GM19463 (cell line): ENCODE data around the gene CCDC117.

ENCODE experiments used
- ATAC-seq: cut with Tn5 transposase; IDR thresholded peaks from one replicate; pipeline ENCODE4 v1.9.1; 2021; ENCODE audit warnings: mild to moderate bottlenecking, moderate library complexity; ENCODE audit not compliant: unreplicated experiment

The CCDC117 gene

DNA sequence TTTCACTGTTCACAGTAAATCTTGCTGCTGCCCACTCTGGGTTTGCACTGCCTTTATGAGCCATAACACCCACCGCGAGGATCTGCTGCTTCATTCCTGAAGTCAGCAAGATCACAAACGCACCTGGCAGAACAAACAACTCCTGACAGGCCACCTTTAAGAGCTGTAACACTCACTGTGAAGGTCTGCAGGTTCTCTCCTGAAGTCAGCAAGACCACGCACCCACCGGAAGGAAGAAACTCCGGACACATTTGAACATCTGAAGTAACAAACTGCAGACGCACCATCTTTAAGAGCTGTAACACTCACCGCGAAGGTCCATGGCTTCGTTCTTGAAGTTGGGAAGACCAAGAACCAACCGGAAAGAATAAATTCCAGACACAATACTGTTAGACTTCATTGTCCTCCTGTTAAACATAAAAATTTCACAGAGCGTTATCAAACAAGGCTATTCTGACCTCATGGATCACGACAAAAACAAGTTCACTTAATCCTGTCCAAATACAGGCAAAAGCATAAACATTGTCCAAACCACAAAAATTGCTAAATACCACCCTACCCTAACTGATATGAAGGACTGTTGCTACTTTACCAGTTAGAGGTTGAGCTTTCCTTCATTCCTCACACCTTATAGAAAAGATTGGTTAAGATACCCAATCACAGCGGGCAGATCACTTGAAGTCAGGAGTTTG is 3.0 kb upstream of the CCDC117 start:
- no peak for ATAC-seq

- ATAC-seq, result no peak
Observed at GRCh38 chr22:28771195-28771791, 1.2 kb upstream of the CCDC117 start.

GRCh38 chr22:28773461-28773867 is 969 bp downstream of the CCDC117 start:
- ATAC-seq, result no peak

DNA sequence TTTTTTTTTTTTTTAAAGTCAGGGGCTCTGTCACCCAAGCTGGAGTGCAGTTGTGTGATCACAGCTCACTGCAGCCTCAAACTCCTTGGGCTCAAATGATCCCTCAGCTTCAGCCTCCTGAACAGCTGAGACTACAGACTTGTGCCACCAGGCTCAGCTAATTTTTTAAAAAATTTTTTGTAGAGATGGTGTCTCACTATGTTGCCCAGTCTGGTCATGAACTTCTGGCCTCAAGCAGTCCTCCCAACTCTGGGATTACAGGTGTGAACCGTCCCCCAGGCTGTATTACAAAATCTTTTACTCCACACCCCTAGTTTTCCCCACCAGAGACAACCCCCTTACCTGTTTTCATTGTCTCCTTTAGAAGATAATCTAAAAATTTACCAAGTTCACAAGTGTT is 1.9 kb downstream of the CCDC117 start:
- no peak for ATAC-seq

GRCh38 chr22:28779833-28780232 is 7.3 kb downstream of the CCDC117 start:
- no peak for ATAC-seq

DNA sequence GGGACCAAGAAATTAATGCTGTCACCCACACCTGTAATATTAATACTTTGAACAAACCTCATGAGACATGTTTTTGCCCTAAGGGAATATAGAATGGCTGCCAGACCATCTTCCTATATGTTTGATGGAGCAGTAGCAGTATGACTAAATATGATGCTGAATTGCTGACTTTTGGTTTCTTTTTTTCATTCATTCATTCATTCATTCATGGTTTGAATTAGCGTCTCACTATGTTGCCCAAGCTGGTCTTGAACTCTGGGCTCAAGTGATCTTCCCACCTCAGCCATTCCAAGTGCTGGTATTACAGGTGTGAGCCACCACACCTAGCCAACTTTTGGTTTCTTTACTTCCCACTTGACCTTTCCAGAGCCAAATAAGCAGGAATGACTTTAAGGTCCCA is 7.8 kb downstream of the CCDC117 start:
- no peak for ATAC-seq

- ATAC-seq, result no peak
Observed at GRCh38 chr22:28783786-28784671, 11.5 kb downstream of the CCDC117 start.

DNA sequence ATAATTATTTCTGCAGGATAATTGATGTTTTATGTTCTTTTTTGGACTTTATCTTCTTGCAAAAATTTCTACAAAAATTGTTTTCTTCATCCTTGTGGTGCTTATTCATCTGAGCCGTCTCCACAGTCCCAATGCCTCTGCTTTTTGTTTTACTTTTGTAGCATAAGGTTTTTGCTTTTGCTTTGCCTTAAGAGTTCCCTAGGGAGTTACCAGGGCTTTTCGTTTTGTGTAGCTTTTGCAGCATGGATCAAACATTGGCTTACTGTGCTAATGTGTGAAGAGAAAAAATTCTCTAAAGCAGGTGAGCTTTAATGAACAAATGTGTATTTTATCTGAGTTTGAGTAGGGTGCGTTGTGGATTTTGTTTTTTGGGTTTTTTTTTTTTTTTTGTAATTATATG is 16.1 kb downstream of the CCDC117 start:
- ATAC-seq, result no peak

DNA sequence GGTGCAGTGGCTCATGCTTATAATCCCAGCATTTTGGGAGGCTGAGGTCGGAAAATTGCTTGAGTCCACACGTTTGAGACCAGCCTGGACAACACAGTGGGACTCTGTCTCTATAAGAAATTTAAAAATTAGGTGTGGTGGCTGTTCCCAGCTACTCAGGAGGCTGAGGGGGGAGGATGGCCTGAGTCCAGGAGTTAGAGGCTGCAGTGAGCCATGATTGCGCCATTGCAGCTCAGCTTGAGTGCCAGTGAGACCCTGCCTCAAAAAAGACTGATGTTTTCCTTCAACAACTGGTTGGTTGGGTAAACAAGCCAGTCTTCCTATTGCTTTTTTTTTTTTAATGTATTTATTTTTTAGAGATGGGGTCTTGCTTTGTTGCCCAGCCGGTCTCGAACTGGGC is 18.6 kb downstream of the CCDC117 start:
- ATAC-seq, result no peak

DNA sequence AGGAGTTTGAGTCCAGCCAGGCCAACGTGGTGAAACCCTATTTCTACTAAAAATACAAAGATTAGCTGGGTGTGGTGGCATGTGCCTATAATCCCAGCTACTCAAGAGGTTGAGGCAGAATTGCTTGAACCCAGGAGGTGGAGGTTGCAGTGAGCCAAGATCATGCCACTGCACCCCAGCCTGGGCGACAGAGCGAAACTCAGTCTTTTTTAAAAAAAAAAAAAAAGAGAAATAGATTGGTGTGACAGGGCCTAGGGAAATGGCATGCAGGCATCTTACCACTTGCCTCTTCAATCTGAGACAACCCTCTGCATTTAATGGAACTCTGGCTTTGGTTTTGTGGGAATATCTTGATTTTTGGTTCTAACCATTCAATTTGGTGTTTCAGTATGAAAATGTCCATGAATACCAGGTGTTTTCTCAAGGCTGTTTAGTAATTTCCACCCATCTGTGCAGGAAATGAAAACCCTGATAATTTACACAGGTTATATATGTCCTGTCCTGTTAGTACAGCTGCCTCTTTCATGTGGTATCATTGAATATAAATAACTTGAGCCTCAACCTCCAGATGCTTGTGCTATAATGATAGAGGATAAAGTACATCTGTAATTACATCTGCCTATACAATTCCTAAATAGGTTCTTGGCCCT is 19.5 kb downstream of the CCDC117 start:
- peak; percentile 64 for ATAC-seq

DNA sequence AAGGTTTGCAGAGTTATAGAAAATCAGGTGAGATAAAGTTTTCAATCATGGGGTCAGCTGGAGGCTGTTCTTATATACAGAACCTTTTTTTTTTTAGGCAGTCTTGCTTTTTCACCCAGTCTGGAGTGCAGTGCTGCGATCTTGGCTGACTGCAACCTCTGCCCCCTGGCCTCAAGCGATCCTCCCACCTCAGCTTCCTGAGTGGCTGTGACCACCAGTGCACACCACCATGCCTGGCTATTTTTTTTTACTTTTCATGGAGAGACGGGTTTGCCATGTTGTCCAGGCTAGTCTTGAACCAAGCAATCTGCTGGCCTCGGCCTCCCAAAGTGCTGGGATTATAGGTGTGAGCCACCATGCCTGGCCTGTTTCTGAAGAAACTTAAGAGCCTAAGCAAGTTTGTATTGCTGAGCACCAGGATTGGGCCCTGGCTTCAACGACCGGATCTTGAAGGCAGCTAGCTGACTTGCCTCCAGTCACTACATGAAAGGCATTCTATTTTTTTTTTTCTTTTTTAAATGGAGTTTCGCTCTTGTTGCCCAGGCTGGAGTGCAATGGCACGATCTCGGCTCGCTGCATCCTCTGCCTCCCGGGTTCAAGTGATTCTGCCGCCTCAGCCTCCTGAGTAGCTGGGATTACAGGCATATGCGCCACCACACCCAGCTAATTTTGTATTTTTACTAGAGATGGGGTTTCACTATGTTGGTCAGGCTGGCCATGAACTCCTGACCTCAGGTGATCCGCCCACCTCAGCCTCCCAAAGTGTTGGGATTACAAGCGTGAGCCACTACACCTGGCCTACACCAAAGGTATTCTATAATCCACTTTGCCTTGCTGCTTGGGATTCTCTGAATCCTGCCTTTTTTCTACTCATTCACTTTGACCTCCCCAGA is 20.2 kb downstream of the CCDC117 start:
- peak; percentile 25 for ATAC-seq

DNA sequence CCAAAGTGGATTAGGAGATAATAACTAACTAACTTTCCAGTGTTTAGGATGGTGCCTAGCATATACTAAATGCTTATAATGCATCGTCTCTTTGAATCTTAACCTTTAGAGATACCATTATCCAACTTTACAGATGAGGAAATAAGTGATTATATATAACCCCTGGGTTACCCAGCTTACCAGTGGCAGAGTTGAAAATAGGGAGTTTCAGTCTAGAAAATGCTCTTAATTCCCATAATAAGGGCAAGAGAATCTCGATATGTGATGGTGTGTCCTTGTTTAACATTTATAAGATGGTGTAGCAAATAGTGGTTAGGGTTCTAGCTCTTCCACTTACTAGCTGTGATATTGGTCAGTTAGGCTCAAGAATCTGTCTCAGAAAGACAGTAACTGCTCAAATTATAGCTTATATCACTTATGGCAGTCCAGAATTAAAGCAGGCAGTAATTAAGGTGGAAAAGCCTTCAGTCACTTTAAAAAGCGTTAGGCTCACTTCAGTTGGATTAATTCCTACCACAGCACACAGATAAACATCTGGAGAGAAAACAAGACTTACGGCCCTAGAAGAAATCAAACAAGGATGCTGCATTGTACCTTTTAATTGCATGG is 21.6 kb downstream of the CCDC117 start:
- no peak for ATAC-seq

- ATAC-seq, result no peak
Observed at GRCh38 chr22:28795071-28795693, 22.7 kb downstream of the CCDC117 start.

- ATAC-seq, result no peak
Observed at GRCh38 chr22:28795932-28796856, 23.7 kb downstream of the CCDC117 start.

- no peak for ATAC-seq
Observed at GRCh38 chr22:28798810-28799605, 26.5 kb downstream of the CCDC117 start.

DNA sequence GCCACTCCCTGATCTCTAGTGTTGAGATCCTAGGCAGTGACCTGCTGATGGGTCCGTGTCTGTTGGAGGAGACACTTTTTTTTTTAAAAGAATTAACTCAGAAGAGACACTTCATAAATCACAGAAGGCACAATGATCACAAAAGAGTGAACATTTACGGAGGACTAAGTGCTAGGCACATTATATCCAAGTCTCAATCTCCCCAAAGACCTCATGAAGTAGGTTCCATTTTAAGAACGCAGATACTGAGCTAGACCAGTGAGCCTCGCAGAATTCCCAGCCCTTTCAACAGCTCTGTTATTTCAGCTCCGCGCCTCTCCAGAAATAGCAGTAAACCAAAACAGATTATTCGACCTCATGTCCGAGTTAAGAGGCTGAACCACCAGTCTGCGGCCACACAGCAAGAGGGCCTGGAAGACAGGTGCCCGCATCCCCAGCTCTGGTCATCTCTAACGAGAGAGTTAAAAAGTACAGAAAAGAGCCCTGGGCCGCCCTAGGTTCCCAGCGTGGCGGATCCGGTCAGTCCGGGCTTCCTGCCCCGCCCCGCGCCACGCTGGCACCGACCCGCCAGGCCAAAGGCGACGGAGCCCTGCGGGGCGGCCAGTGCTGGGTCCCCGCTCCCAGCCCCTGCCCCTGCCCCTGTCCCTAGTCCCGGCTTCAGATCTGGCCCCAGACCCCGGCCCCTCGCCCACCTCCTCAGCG is 27.3 kb downstream of the CCDC117 start:
- ATAC-seq, result peak; percentile 29
